ENCODE measurements around the gene TEX38.
"Not testable (repeated sequence)": the region's sequence is repeated elsewhere in the genome, so short reads cannot be mapped to it uniquely, and the experiment has no call there.

Gene TEX38

GRCh38 chr1:46655848-46656247, 15.8 kb upstream of the TEX38 start:
- no peaks in the 10 kb centered on the region for H3K36me3 ChIP-seq (ENCODE audit: insufficient read depth)
- H3K79me2 ChIP-seq (ENCODE audit: insufficient read depth, low read depth), result no peaks in the 10 kb centered on the region
- no peak overlapping the region for H3K27ac ChIP-seq
- no peak overlapping the region for H3K4me2 ChIP-seq
- no peaks in the 10 kb centered on the region for H4K20me1 ChIP-seq (ENCODE audit: insufficient read depth)
- no peaks in the 10 kb centered on the region for H3K27me3 ChIP-seq (ENCODE audit: insufficient read depth, low read depth)
- peaks cover 16% of the 10 kb centered on the region for H3K4me1 ChIP-seq (ENCODE audit: low read depth, poor library complexity, severe bottlenecking)
- no peak overlapping the region for H2AFZ ChIP-seq (ENCODE audit: low read depth)
- no peak overlapping the region for H3K9ac ChIP-seq
- TF ChIP-seq CTCF (conservative IDR thresholded peaks at IDR 0.05; ENCODE audit: low read depth, low read length), result no peak
- no peak overlapping the region for H3K4me3 ChIP-seq (IDR thresholded peaks at IDR 0.05; ENCODE audit: insufficient read depth, low read depth, low read length)

DNA sequence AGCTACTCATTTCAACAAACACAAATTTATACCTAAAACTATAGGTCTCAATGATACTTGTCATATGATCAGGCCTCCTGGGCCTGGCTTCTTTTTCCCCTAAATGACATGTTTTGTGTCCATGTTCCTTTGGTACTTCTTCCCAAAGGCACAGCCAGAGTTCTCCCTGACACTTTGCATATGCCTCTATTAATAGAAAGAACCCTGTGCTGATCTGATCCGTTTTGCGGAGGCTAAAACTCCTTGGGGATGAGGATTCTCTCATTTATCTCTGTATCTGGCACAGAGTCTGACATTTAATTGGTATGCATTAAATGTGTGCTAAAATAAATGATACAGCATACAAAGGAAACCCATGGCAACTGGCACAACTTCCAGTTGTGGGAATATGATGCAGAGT, 15.0 kb upstream of the TEX38 start:
- Histone ChIP-seq H3K4me1 (ENCODE audit: low read depth, poor library complexity, severe bottlenecking) (peaks cover 16% of the 10 kb centered on the region), H3K9ac (no peak overlapping the region), H3K4me3 (IDR thresholded peaks at IDR 0.05; ENCODE audit: insufficient read depth, low read depth, low read length) (no peak overlapping the region), H3K4me2 (no peak overlapping the region), H2AFZ (ENCODE audit: low read depth) (no peak overlapping the region), H3K27me3 (ENCODE audit: insufficient read depth, low read depth) (no peaks in the 10 kb centered on the region), H4K20me1 (ENCODE audit: insufficient read depth) (no peaks in the 10 kb centered on the region), H3K27ac (no peak overlapping the region), H3K79me2 (ENCODE audit: insufficient read depth, low read depth) (no peaks in the 10 kb centered on the region), H3K36me3 (ENCODE audit: insufficient read depth) (no peaks in the 10 kb centered on the region)
- no peak for TF ChIP-seq CTCF (conservative IDR thresholded peaks at IDR 0.05; ENCODE audit: low read depth, low read length)

DNA sequence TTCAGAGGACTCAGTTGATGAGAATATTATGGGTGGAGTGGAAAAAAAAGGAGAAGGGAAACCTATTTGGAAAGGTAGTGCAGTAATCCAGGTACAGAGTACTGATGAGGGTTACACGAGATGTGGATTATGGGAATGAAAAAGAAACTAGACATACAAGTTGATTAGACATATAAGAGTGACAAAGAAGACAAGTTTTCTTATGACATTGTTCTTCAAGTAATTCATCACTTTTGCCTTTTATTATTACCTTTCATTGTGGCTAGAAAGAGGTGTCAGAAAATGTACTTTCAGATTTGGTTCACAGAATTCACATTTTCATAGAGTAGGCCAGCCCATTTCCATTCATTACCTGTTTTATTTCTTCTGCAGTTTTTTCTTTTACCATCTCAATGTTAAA, 13.9 kb upstream of the TEX38 start:
- Histone ChIP-seq H3K9ac (no peak overlapping the region), H3K27me3 (ENCODE audit: insufficient read depth, low read depth) (no peaks in the 10 kb centered on the region), H3K36me3 (ENCODE audit: insufficient read depth) (no peaks in the 10 kb centered on the region), H3K79me2 (ENCODE audit: insufficient read depth, low read depth) (no peaks in the 10 kb centered on the region), H2AFZ (ENCODE audit: low read depth) (no peak overlapping the region), H4K20me1 (ENCODE audit: insufficient read depth) (no peaks in the 10 kb centered on the region), H3K4me2 (no peak overlapping the region), H3K27ac (no peak overlapping the region), H3K4me1 (ENCODE audit: low read depth, poor library complexity, severe bottlenecking) (peaks cover 16% of the 10 kb centered on the region), H3K4me3 (IDR thresholded peaks at IDR 0.05; ENCODE audit: insufficient read depth, low read depth, low read length) (no peak overlapping the region)
- TF ChIP-seq CTCF (conservative IDR thresholded peaks at IDR 0.05; ENCODE audit: low read depth, low read length), result no peak

- H3K4me2 ChIP-seq, result peak overlapping the region; percentile 55
- H3K79me2 ChIP-seq (ENCODE audit: insufficient read depth, low read depth), result no peaks in the 10 kb centered on the region
- H3K9ac ChIP-seq, result no peak overlapping the region
- H3K27me3 ChIP-seq (ENCODE audit: insufficient read depth, low read depth), result no peaks in the 10 kb centered on the region
- H3K4me1 ChIP-seq (ENCODE audit: low read depth, poor library complexity, severe bottlenecking), result peaks cover 16% of the 10 kb centered on the region
- no peak overlapping the region for H2AFZ ChIP-seq (ENCODE audit: low read depth)
- H3K4me3 ChIP-seq (IDR thresholded peaks at IDR 0.05; ENCODE audit: insufficient read depth, low read depth, low read length), result no peak overlapping the region
- TF ChIP-seq CTCF (conservative IDR thresholded peaks at IDR 0.05; ENCODE audit: low read depth, low read length), result no peak
- no peaks in the 10 kb centered on the region for H3K36me3 ChIP-seq (ENCODE audit: insufficient read depth)
- no peaks in the 10 kb centered on the region for H4K20me1 ChIP-seq (ENCODE audit: insufficient read depth)
- no peak overlapping the region for H3K27ac ChIP-seq
Measured at GRCh38 chr1:46659307-46659870, 12.3 kb upstream of the TEX38 start.

GRCh38 chr1:46660116-46660515, 11.5 kb upstream of the TEX38 start:
- Histone ChIP-seq H3K4me2 (peak overlapping the region; percentile 55), H3K4me1 (ENCODE audit: low read depth, poor library complexity, severe bottlenecking) (peaks cover 16% of the 10 kb centered on the region)
- H3K9ac ChIP-seq; H3K27ac ChIP-seq; H3K4me3 ChIP-seq (IDR thresholded peaks at IDR 0.05; ENCODE audit: insufficient read depth, low read depth, low read length); H3K36me3 ChIP-seq (ENCODE audit: insufficient read depth); H4K20me1 ChIP-seq (ENCODE audit: insufficient read depth); H3K27me3 ChIP-seq (ENCODE audit: insufficient read depth, low read depth); H3K79me2 ChIP-seq (ENCODE audit: insufficient read depth, low read depth); H2AFZ ChIP-seq (ENCODE audit: low read depth): not testable (repeated sequence)

DNA sequence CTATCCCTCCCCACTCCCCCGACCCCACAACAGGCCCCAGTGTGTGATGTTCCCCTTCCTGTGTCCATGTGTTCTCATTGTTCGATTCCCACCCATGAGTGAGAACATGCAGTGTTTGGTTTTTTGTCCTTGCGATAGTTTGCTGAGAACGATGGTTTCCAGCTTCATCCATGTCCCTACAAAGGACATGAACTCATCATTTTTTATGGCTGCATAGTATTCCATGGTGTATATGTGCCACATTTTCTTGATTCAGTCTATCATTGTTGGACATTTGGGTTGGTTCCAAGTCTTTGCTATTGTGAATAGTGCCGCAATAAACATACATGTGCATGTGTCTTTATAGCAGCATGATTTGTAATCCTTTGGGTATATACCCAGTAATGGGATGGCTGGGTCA, 8.7 kb upstream of the TEX38 start:
- not testable (repeated sequence) for H2AFZ ChIP-seq (ENCODE audit: low read depth); H3K79me2 ChIP-seq (ENCODE audit: insufficient read depth, low read depth); H3K27me3 ChIP-seq (ENCODE audit: insufficient read depth, low read depth); H3K4me3 ChIP-seq (IDR thresholded peaks at IDR 0.05; ENCODE audit: insufficient read depth, low read depth, low read length); H3K4me2 ChIP-seq; H3K27ac ChIP-seq; H3K36me3 ChIP-seq (ENCODE audit: insufficient read depth); H4K20me1 ChIP-seq (ENCODE audit: insufficient read depth); H3K9ac ChIP-seq
- H3K4me1 ChIP-seq (ENCODE audit: low read depth, poor library complexity, severe bottlenecking), result peaks cover 23% of the 10 kb centered on the region
